HUES48 (cell line): ENCODE measurements around the gene SCNM1.
A peak's percentile ranks its signal among the peaks of the same experiment; 100 is the strongest.

Source experiments
- H3K27ac ChIP-seq: one replicate; pipeline ENCODE4 v1.7.0; 2013; ENCODE audit warnings: low read depth, low read length, inconsistent platforms
- H3K27me3 ChIP-seq: 2 replicates; pipeline ENCODE4 v1.6.1; 2013; ENCODE audit warnings: mild to moderate bottlenecking, low read length; ENCODE audit not compliant: control insufficient read depth, insufficient read depth
- H3K36me3 ChIP-seq: 2 replicates; pipeline ENCODE4 v1.6.1; 2013; ENCODE audit warnings: low read length; ENCODE audit not compliant: control insufficient read depth, insufficient read depth
- H3K4me1 ChIP-seq: 2 replicates; pipeline ENCODE4 v1.6.1; 2013; ENCODE audit warnings: mild to moderate bottlenecking, low read length; ENCODE audit not compliant: control insufficient read depth, insufficient read depth
- H3K4me3 ChIP-seq: 2 replicates; pipeline ENCODE4 v1.5.1; 2013; ENCODE audit warnings: mild to moderate bottlenecking, low read depth, low read length
- H3K9ac ChIP-seq: 2 replicates; pipeline ENCODE4 v1.6.1; 2013; ENCODE audit warnings: mild to moderate bottlenecking, low read depth, low read length, moderate library complexity
- H3K9me3 ChIP-seq: 2 replicates; pipeline ENCODE4 v1.6.1; 2013; ENCODE audit warnings: low read length; ENCODE audit not compliant: control insufficient read depth, insufficient read depth

The SCNM1 gene

GRCh38 chr1:151135433-151136385 lies 30.2 kb upstream of the SCNM1 start:
- H3K27ac ChIP-seq: no peak overlapping the region
- H3K4me1 ChIP-seq: peaks cover 6% of the 10 kb centered on the region; the same call in 1 of the 2 replicates
- no peak overlapping the region for H3K4me3 ChIP-seq
- H3K36me3 ChIP-seq: peaks cover 17% of the 10 kb centered on the region
- H3K27me3 ChIP-seq: peaks cover 28% of the 10 kb centered on the region
- no peak overlapping the region for H3K9ac ChIP-seq
- no peaks in the 10 kb centered on the region for H3K9me3 ChIP-seq

GRCh38 chr1:151137789-151138188 lies 28.2 kb upstream of the SCNM1 start:
- Histone ChIP-seq H3K9ac (no peak overlapping the region), H3K9me3 (no peaks in the 10 kb centered on the region), H3K4me3 (no peak overlapping the region), H3K36me3 (peaks cover 17% of the 10 kb centered on the region), H3K27me3 (peaks cover 17% of the 10 kb centered on the region), H3K4me1 (no peaks in the 10 kb centered on the region; the same call in 1 of the 2 replicates), H3K27ac (no peak overlapping the region)

- H3K9me3 ChIP-seq: no peaks in the 10 kb centered on the region
- H3K4me1 ChIP-seq: peaks cover 29% of the 10 kb centered on the region
- H3K9ac ChIP-seq: no peak overlapping the region
- no peak overlapping the region for H3K27ac ChIP-seq
- peaks cover 20% of the 10 kb centered on the region for H3K27me3 ChIP-seq
- peaks cover 10% of the 10 kb centered on the region; the same call in 1 of the 2 replicates for H3K36me3 ChIP-seq
- H3K4me3 ChIP-seq: no peak overlapping the region
Observed at GRCh38 chr1:151142411-151143056, 23.4 kb upstream of the SCNM1 start.

GRCh38 chr1:151143057-151143435 lies 22.9 kb upstream of the SCNM1 start:
- H3K9ac ChIP-seq: no peak overlapping the region
- H3K27me3 ChIP-seq: peaks cover 25% of the 10 kb centered on the region
- no peak overlapping the region for H3K4me3 ChIP-seq
- H3K27ac ChIP-seq: no peak overlapping the region
- H3K36me3 ChIP-seq: peaks cover 10% of the 10 kb centered on the region; the same call in 1 of the 2 replicates
- peaks cover 29% of the 10 kb centered on the region for H3K4me1 ChIP-seq
- H3K9me3 ChIP-seq: no peaks in the 10 kb centered on the region

GRCh38 chr1:151143986-151144385 lies 22.0 kb upstream of the SCNM1 start:
- Histone ChIP-seq H3K4me3 (0 out of 2 replicates have a peak overlapping the region, but pooled peaks have one; percentile 76), H3K27me3 (peaks cover 26% of the 10 kb centered on the region), H3K4me1 (peaks cover 29% of the 10 kb centered on the region), H3K27ac (no peak overlapping the region), H3K9me3 (no peaks in the 10 kb centered on the region), H3K36me3 (peaks cover 10% of the 10 kb centered on the region; the same call in 1 of the 2 replicates), H3K9ac (no peak overlapping the region)

- H3K27me3 ChIP-seq: peaks cover 26% of the 10 kb centered on the region
- no peak overlapping the region for H3K9ac ChIP-seq
- peaks cover 3% of the 10 kb centered on the region; the same call in 1 of the 2 replicates for H3K36me3 ChIP-seq
- no peak overlapping the region for H3K27ac ChIP-seq
- H3K4me1 ChIP-seq: peaks cover 29% of the 10 kb centered on the region
- H3K9me3 ChIP-seq: no peaks in the 10 kb centered on the region
- H3K4me3 ChIP-seq: peak overlapping the region; percentile 76; the same call in 1 of the 2 replicates
Observed at GRCh38 chr1:151144474-151145303, 21.3 kb upstream of the SCNM1 start.

- Histone ChIP-seq H3K27me3 (peaks cover 26% of the 10 kb centered on the region), H3K4me1 (peaks cover 29% of the 10 kb centered on the region), H3K36me3 (no peaks in the 10 kb centered on the region), H3K9me3 (no peaks in the 10 kb centered on the region), H3K4me3 (peak overlapping the region; percentile 76), H3K27ac (no peak overlapping the region), H3K9ac (no peak overlapping the region)
Observed at GRCh38 chr1:151145304-151146071, 20.5 kb upstream of the SCNM1 start.

- H3K9ac ChIP-seq: no peak overlapping the region
- H3K27me3 ChIP-seq: peaks cover 26% of the 10 kb centered on the region
- no peak overlapping the region for H3K27ac ChIP-seq
- H3K4me3 ChIP-seq: peak overlapping the region; percentile 76
- H3K4me1 ChIP-seq: peaks cover 29% of the 10 kb centered on the region
- H3K36me3 ChIP-seq: no peaks in the 10 kb centered on the region
- H3K9me3 ChIP-seq: no peaks in the 10 kb centered on the region
Observed at GRCh38 chr1:151146072-151146411, 19.9 kb upstream of the SCNM1 start.

GRCh38 chr1:151146412-151147131 lies 19.4 kb upstream of the SCNM1 start, which contains the start of gene SEMA6C:
TSS of gene SEMA6C (minus strand) at chr1:151146631. CDS start at chr1:151142621, 4,010 bp downstream.
- Histone ChIP-seq H3K9ac (no peak within 1 kb of the TSS), H3K27ac (peak within 1 kb of the TSS; percentile 57), H3K4me3 (peak within 1 kb of the TSS; percentile 76), H3K4me1 (peaks cover 29% of the 10 kb centered on the region), H3K36me3 (no peaks in the 10 kb centered on the region), H3K9me3 (no peaks in the 10 kb centered on the region), H3K27me3 (peaks cover 26% of the 10 kb centered on the region)
